Sigmoid colon (tissue), 7 donors: ENCODE measurements around the gene CLEC16A. TPM values are rescaled to one million over a fixed set of nuclear protein-coding genes. Genes with fewer than 3 reads are reported as not detected.

Experiments used
- DNase-seq: peaks from one replicate; pipeline ENCODE4 v3.0.0-alpha.2; 2019
- H3K27ac ChIP-seq, 4 donors: fragments of 200-600 bp; sonication (generic); one replicate each; pipeline ENCODE4 v1.5.1; 2016 to 2019; ENCODE audit warnings: mild to moderate bottlenecking in 1 of 4
- H3K27me3 ChIP-seq, 3 donors: fragments of 200-600 bp; sonication (generic); one replicate each; pipeline ENCODE4 v1.5.1; 2019; ENCODE audit warnings: mild to moderate bottlenecking in 1 of 3
- H3K36me3 ChIP-seq, 4 donors: fragments of 200-600 bp; sonication (generic); one replicate each; pipeline ENCODE4 v1.5.1; 2016 to 2019
- H3K4me1 ChIP-seq, 4 donors: fragments of 200-600 bp; sonication (generic); one replicate each; pipeline ENCODE4 v1.5.1; 2017 to 2019
- H3K4me3 ChIP-seq, 4 donors: fragments of 200-600 bp; sonication (generic); one replicate each; pipeline ENCODE4 v1.5.1; 2017 to 2019; ENCODE audit warnings: mild to moderate bottlenecking in 2 of 4, moderate library complexity in 1 of 4
- H3K9me3 ChIP-seq, 4 donors: fragments of 200-600 bp in 3 of 4; sonication (generic) in 3 of 4; one replicate each; pipeline versions ENCODE4 v1.5.1 to v1.6.1; 2013 to 2019
- EP300 ChIP-seq, 4 donors: sonication (generic); formaldehyde crosslinking; IDR thresholded peaks; one replicate each; pipeline ENCODE4 v1.6.1; 2017; ENCODE audit warnings: antibody characterized with exemption in 4 of 4
- POLR2A ChIP-seq, 2 donors: fragments of 450-650 bp; IDR thresholded peaks; one replicate each; pipeline ENCODE4 v1.6.1; 2016; ENCODE audit warnings: antibody characterized with exemption in 2 of 2, mild to moderate bottlenecking in 2 of 2, moderate library complexity in 2 of 2
- POLR2AphosphoS5 ChIP-seq, 4 donors: sonication (generic); formaldehyde crosslinking; IDR thresholded peaks; one replicate each; pipeline ENCODE4 v1.6.1; 2017; ENCODE audit warnings: antibody characterized with exemption in 4 of 4
- WGBS, 2 donors: extraction: QIAGEN DNeasy Blood & Tissue Kit; methylation state at CpG; one replicate each; pipeline ENCODE4 v1.1.7; 2013; 5-methylcytosine and 5-hydroxymethylcytosine counted together
- intact Hi-C: fragments of 100-400 bp; cut with DNase I; formaldehyde crosslinking; loops from one replicate; pipeline ENCODE4 v1.15.1; 2023
- polyA plus RNA-seq, 3 donors: library from polyadenylated mRNA; stranded (reverse); fragments of 200-250 nt; gene quantifications; one replicate each; pipeline ENCODE4 v1.2.3, GENCODE V29; 2013
- total RNA-seq, 4 donors: library from RNA; depleted of rRNA; stranded (reverse); fragments of >200 nt; gene quantifications; one replicate each; pipeline ENCODE4 v1.1.0, GENCODE V29; 2016
- TF ChIP-seq, protein P1 (sequence below), 4 experiments: fragments of 450-650 bp in 3 of 4; fragments of 200-600 bp in 1 of 4; IDR thresholded peaks; one replicate each; pipeline ENCODE4 v1.5.1; 2016 to 2019; ENCODE audit warnings: antibody characterized with exemption in 4 of 4, mild to moderate bottlenecking in 3 of 4, moderate library complexity in 2 of 4
- donor health status: healthy with polysubstance abuse.
- donor health status: Bipolar disorder and iron deficiency.
- donor health status: healthy.

Gene CLEC16A
- total and polyA plus RNA-seq, 7 donors, result 9.6 to 35.2 (median 24.6) TPM

DNA sequence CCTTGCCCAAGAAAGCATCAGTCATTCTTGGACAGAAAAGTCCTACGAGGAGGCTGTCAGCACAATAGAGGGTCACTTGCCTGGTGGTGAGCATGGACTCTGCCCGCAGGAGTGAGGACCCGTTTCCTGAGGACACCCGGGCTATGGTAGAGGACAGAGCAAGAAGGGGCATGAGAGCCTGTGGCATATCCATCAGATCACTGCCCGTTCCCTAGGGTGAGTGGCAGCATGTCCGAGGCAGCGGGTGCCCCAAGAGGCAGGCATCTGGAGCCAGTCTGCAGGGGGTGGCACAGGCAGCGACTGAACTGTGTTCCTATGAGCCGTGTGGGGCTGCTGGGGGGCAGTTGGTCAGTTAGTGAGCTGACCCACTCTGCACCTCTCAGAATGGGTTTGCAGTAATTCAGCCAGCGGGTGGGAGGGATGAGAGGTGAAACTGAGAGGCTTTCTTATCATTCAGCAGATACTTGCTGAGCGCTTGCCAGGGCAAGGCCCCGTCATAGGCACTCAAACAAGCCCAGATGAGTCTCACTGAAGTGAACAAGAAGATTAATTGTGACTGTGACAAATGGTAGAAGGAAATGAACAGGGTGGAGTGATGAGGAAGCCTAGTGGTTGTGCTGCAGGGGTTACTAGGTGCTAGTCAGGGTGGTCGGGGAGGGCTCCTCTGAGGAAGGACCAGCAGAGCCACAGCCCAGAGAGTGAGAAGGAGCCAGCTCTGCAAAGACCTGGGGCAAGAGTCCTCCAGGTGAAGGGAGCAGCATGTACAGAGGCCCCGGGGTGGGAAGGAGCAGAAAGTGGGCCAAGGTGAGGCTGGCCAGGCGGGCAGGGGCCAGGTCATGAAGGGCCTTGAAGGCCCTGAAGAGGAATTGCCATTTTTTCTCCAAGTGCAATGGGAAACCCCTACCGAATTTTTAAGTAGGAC lies 87.9 kb downstream of the CLEC16A start:
- Histone ChIP-seq H3K27ac (peak overlapping the region; percentile 10 to 73 (median 38)), H3K4me3 (no peak overlapping the region), H3K4me1 (peaks cover 0 to 23% (median 10%) of the 10 kb centered on the region in 4 donors), H3K9me3 (peaks cover 0 to 4% (median 0%) of the 10 kb centered on the region in 4 donors), H3K27me3 (no peaks in the 10 kb centered on the region), H3K36me3 (peaks cover 0 to 19% (median 12%) of the 10 kb centered on the region in 4 donors)
- TF ChIP-seq POLR2AphosphoS5 (IDR thresholded peaks at IDR 0.05) (no peak), EP300 (IDR thresholded peaks at IDR 0.05) (no peak), POLR2A (IDR thresholded peaks at IDR 0.05) (no peak)
- TF ChIP-seq, protein P1, sequence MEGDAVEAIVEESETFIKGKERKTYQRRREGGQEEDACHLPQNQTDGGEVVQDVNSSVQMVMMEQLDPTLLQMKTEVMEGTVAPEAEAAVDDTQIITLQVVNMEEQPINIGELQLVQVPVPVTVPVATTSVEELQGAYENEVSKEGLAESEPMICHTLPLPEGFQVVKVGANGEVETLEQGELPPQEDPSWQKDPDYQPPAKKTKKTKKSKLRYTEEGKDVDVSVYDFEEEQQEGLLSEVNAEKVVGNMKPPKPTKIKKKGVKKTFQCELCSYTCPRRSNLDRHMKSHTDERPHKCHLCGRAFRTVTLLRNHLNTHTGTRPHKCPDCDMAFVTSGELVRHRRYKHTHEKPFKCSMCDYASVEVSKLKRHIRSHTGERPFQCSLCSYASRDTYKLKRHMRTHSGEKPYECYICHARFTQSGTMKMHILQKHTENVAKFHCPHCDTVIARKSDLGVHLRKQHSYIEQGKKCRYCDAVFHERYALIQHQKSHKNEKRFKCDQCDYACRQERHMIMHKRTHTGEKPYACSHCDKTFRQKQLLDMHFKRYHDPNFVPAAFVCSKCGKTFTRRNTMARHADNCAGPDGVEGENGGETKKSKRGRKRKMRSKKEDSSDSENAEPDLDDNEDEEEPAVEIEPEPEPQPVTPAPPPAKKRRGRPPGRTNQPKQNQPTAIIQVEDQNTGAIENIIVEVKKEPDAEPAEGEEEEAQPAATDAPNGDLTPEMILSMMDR (IDR thresholded peaks at IDR 0.05), result no peak
- DNase-seq, result no peak
- 91 to 95% methylated on average over 16 of the region's 16 CpGs for WGBS, 2 donors
- intact Hi-C loops, result no loop called here

DNA sequence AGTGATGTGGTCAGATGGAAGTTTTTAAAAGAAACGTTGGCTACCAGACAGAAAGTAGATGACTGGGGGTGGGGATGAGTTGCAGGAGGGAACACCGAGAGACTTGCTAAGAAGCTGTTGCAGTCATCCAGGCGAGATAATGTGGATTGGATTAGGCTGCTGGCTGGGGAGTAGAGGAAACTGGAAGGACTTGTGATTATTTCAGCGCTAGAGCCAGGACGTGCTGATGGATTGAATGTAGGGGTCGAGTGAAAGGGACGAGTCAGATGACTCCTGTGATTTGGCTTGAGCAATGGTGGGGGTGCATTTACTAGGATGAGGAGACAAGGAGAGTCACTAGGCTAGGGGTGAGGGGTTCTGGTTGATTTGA lies 88.5 kb downstream of the CLEC16A start:
- peak; percentile 91 for DNase-seq
- WGBS, 2 donors, result 80 to 87% methylated on average over 7 of the region's 7 CpGs
- TF ChIP-seq POLR2AphosphoS5 (IDR thresholded peaks at IDR 0.05), result peak in 3 of 4 donors; percentile 38 to 48 (median 45)
- TF ChIP-seq EP300 (IDR thresholded peaks at IDR 0.05), result no peak
- intact Hi-C loops, result no loop called here
- Histone ChIP-seq H3K9me3 (peaks cover 0 to 4% (median 0%) of the 10 kb centered on the region in 4 donors), H3K4me3 (no peak overlapping the region), H3K36me3 (peaks cover 0 to 16% (median 10%) of the 10 kb centered on the region in 4 donors), H3K27ac (peak overlapping the region; percentile 46 to 73 (median 60)), H3K27me3 (no peaks in the 10 kb centered on the region), H3K4me1 (peaks cover 0 to 23% (median 10%) of the 10 kb centered on the region in 4 donors)

DNA sequence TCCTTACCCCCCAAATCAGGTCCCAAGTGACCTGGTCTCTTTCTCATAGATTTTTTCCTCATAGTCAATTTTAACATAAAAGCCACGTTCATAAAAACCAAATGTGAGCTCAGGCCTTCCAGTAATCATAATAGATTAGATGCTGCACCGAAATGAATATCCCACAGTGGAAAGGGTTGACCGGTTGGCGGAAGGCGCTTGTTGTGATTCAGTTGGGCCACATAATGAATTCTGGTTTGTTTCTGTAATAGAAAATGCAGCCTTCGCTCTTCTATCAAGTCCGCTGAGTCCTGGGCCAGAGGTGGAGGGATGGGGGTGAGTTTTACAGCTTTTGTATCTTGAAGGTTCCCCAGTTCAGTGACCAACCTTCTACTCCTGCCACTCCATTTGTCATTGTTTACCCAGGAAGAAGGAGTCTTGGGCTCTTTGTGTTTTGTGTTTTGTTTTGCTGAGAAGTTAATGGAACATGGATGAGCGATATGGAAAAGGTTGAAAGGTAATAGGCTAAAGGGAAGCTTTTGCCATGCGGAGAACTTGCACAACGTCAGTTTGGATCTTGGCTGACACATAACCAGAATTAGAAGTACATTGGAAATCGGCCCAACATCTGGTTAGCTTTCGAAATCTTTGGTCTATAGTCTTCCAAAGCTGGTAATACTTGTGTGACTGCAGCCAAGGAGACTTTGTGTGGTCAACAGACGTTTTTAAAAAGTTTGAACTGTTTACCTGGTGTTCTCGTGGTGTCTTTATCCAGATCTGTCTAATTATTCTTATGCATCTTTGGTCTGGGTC lies 89.5 kb downstream of the CLEC16A start:
- Histone ChIP-seq H3K4me3 (no peak overlapping the region), H3K27ac (peak overlapping the region; percentile 46 to 73 (median 60)), H3K9me3 (peaks cover 0 to under 1% (median 0%) of the 10 kb centered on the region in 4 donors), H3K27me3 (no peaks in the 10 kb centered on the region), H3K36me3 (peaks cover 0 to 20% (median 9%) of the 10 kb centered on the region in 4 donors), H3K4me1 (peaks cover 0 to 23% (median 10%) of the 10 kb centered on the region in 4 donors)
- DNase-seq, result peak; percentile 84
- intact Hi-C loops, result no loop called here
- WGBS, 2 donors, result 87 to 90% methylated on average over 14 of the region's 14 CpGs
- TF ChIP-seq POLR2AphosphoS5 (IDR thresholded peaks at IDR 0.05), result peak; percentile 48 to 62 (median 57)
- no peak for TF ChIP-seq EP300 (IDR thresholded peaks at IDR 0.05)

DNA sequence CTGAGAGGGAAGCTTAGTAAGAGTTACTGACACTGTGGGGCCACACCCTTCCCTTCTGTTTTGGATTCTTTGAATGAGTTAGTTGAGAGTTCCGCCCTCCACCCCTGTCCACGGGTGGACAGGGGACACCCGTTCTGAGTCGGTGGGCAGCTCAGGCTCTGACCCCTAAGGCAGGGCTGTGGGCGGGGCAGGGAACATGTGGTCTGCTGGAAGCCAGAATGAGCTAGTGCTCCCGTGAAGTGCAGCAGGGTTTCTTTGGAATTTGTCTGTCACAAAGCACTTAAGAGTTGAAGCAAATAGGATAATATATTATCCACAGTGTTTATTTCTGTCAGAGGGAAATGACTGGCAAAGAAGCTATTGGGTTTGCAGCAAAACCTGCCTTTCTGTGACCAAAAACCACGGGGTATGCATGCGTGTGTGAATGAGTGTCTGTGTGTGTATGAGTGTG lies 90.1 kb downstream of the CLEC16A start:
- no peak for DNase-seq
- no peaks in the 10 kb centered on the region for H3K27me3 ChIP-seq
- peaks cover 0 to 23% (median 10%) of the 10 kb centered on the region in 4 donors for H3K4me1 ChIP-seq
- H3K27ac ChIP-seq, result peak overlapping the region in 3 of 4 donors; percentile 15 to 60 (median 59)
- no peak for TF ChIP-seq POLR2AphosphoS5 (IDR thresholded peaks at IDR 0.05)
- TF ChIP-seq, protein P1 (IDR thresholded peaks at IDR 0.05), result no peak
- no peak for TF ChIP-seq POLR2A (IDR thresholded peaks at IDR 0.05)
- no peak for TF ChIP-seq EP300 (IDR thresholded peaks at IDR 0.05)
- no peak overlapping the region for H3K4me3 ChIP-seq
- H3K36me3 ChIP-seq, result peaks cover 0 to 22% (median 7%) of the 10 kb centered on the region in 4 donors
- 73 to 77% methylated on average over 8 of the region's 8 CpGs for WGBS, 2 donors
- intact Hi-C loops, result no loop called here
- H3K9me3 ChIP-seq, result no peaks in the 10 kb centered on the region

DNA sequence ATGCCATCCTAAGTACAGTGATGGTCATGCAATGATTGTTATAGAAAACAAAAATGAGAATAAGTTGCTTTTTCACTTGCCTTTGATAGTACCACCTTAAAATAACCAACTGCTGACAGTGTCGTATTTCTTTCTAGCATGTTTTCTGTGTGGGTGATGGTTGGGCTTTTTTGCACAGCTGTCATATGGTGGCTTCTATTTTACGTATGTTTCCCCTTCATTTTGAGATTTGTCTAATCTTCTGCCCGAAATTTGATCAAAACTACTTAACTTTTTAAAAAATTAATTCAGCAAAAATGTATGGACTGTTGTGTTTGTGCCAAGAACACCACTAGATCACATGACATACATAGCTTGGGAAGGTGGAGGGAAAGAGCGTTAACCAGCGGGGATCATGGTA lies 90.7 kb downstream of the CLEC16A start:
- no peak overlapping the region for H3K27ac ChIP-seq

More for the DNA sequence above, 90.7 kb downstream of the CLEC16A start:
- H3K36me3 ChIP-seq, result peaks cover 0 to 22% (median 11%) of the 10 kb centered on the region in 4 donors
- TF ChIP-seq EP300 (IDR thresholded peaks at IDR 0.05) (no peak), POLR2AphosphoS5 (IDR thresholded peaks at IDR 0.05) (no peak), POLR2A (IDR thresholded peaks at IDR 0.05) (no peak)
- TF ChIP-seq, protein P1 (IDR thresholded peaks at IDR 0.05), result no peak
- no peaks in the 10 kb centered on the region for H3K9me3 ChIP-seq
- intact Hi-C loops, result no loop called here
- H3K27me3 ChIP-seq, result no peaks in the 10 kb centered on the region
- DNase-seq, result no peak
- H3K4me1 ChIP-seq, result peaks cover 0 to 20% (median 10%) of the 10 kb centered on the region in 4 donors
- no peak overlapping the region for H3K4me3 ChIP-seq
- 95 to 97% methylated on average over 5 of the region's 5 CpGs for WGBS, 2 donors
